Measurements from ENCODE around the gene KRTAP5-1. TPM values are rescaled to one million over a fixed set of nuclear protein-coding genes. Genes with fewer than 3 reads are reported as not detected.

Gene KRTAP5-1
- total and polyA plus RNA-seq, 2 experiments from 2014 or later, result not detected

- Histone ChIP-seq H3K27me3 (peaks cover 21% of the 10 kb centered on the region), H3K4me1 (ENCODE audit: low read depth) (peaks cover 20% of the 10 kb centered on the region), H3K9me3 (ENCODE audit: low read depth) (no peaks in the 10 kb centered on the region), H3K27ac (peak overlapping the region; percentile 91), H3K4me3 (no peak overlapping the region), H3K36me3 (no peaks in the 10 kb centered on the region)
- no peak for DNase-seq (ENCODE audit: low read depth in 1 of 2, low spot score in 1 of 2)
- no peak for TF ChIP-seq CTCF (IDR thresholded peaks at IDR 0.05; ENCODE audit: low read depth, low read length)
Observed at GRCh38 chr11:1534682-1535081, 50.4 kb downstream of the KRTAP5-1 start.

Other genes with a start within 250 kb of the KRTAP5-1 start
- 0.69 and 3.0 TPM in 2 replicates for gene BRSK2, start 195.3 kb downstream of the KRTAP5-1 start, total RNA-seq
- 1.2 and 2.7 TPM in 2 replicates for gene BRSK2, start 195.3 kb downstream of the KRTAP5-1 start, polyA plus RNA-seq
- gene MOB2, start 98.5 kb downstream of the KRTAP5-1 start, total RNA-seq, result 31.1 and 43.8 TPM in 2 replicates
- 52.0 and 55.9 TPM in 2 replicates for gene MOB2, start 98.5 kb downstream of the KRTAP5-1 start, polyA plus RNA-seq
- gene DUSP8, start 13.0 kb downstream of the KRTAP5-1 start, total RNA-seq, result 0.51 and 0.60 TPM in 2 replicates
- 0.55 and 0.59 TPM in 2 replicates for gene DUSP8, start 13.0 kb downstream of the KRTAP5-1 start, polyA plus RNA-seq
- not detected in 2 replicates for gene KRTAP5-2, start 13.0 kb upstream of the KRTAP5-1 start, total RNA-seq
- gene KRTAP5-2, start 13.0 kb upstream of the KRTAP5-1 start, polyA plus RNA-seq, result not detected in 2 replicates
- gene KRTAP5-3, start 23.2 kb upstream of the KRTAP5-1 start, total RNA-seq, result not detected in 2 replicates
- gene KRTAP5-3, start 23.2 kb upstream of the KRTAP5-1 start, polyA plus RNA-seq, result not detected in 2 replicates
- not detected in 2 replicates for gene KRTAP5-4, start 36.9 kb upstream of the KRTAP5-1 start, total RNA-seq
- not detected in 2 replicates for gene KRTAP5-4, start 36.9 kb upstream of the KRTAP5-1 start, polyA plus RNA-seq
- not detected in 2 replicates for gene KRTAP5-5, start 44.5 kb upstream of the KRTAP5-1 start, total RNA-seq
- not detected in 2 replicates for gene KRTAP5-5, start 44.5 kb upstream of the KRTAP5-1 start, polyA plus RNA-seq
- not detected in 2 replicates for gene KRTAP5-6, start 111.9 kb upstream of the KRTAP5-1 start, total RNA-seq
- not detected in 2 replicates for gene KRTAP5-6, start 111.9 kb upstream of the KRTAP5-1 start, polyA plus RNA-seq
- gene IFITM10, start 165.3 kb upstream of the KRTAP5-1 start, total RNA-seq, result 1.9 TPM in 1 of 2 replicates, not detected in the other
- 1.4 TPM in 1 of 2 replicates, not detected in the other for gene IFITM10, start 165.3 kb upstream of the KRTAP5-1 start, polyA plus RNA-seq
- gene CTSD, start 178.6 kb upstream of the KRTAP5-1 start, total RNA-seq, result 221 and 239 TPM in 2 replicates
- gene CTSD, start 178.6 kb upstream of the KRTAP5-1 start, polyA plus RNA-seq, result 231 and 258 TPM in 2 replicates
- gene SYT8, start 249.7 kb upstream of the KRTAP5-1 start, total RNA-seq, result not detected in 2 replicates
- gene SYT8, start 249.7 kb upstream of the KRTAP5-1 start, polyA plus RNA-seq, result not detected in 2 replicates